Adipocyte (in vitro differentiated cells): ENCODE data around the gene EFL1.

ENCODE experiments used
- DNase-seq: peaks from one replicate; pipeline ENCODE4 v3.0.0-alpha.2; 2015; ENCODE audit warnings: low read depth
- H3K27me3 ChIP-seq: replicated peaks from 2 replicates; pipeline ENCODE4 v1.7.0; 2013; ENCODE audit warnings: mild to moderate bottlenecking, low read length, moderate library complexity; ENCODE audit not compliant: control insufficient read depth, insufficient read depth
- H3K36me3 ChIP-seq: 2 replicates; pipeline ENCODE4 v1.7.0; 2013; ENCODE audit warnings: low read length, mild to moderate bottlenecking, moderate library complexity; ENCODE audit not compliant: control insufficient read depth, insufficient read depth, severe bottlenecking
- H3K4me1 ChIP-seq: 2 replicates; pipeline ENCODE4 v1.7.0; 2013; ENCODE audit warnings: mild to moderate bottlenecking, low read length, moderate library complexity; ENCODE audit not compliant: control insufficient read depth, insufficient read depth
- H3K4me3 ChIP-seq: 2 replicates; pipeline ENCODE4 v1.7.0; 2013; ENCODE audit warnings: mild to moderate bottlenecking, low read length, moderate library complexity
- H3K9ac ChIP-seq: 2 replicates; pipeline ENCODE4 v1.7.0; 2013; ENCODE audit warnings: mild to moderate bottlenecking, low read length, moderate library complexity
- H3K9me3 ChIP-seq: 2 replicates; pipeline ENCODE4 v1.7.0; 2013; ENCODE audit warnings: mild to moderate bottlenecking, low read length, moderate library complexity; ENCODE audit not compliant: control insufficient read depth

The EFL1 gene

DNA sequence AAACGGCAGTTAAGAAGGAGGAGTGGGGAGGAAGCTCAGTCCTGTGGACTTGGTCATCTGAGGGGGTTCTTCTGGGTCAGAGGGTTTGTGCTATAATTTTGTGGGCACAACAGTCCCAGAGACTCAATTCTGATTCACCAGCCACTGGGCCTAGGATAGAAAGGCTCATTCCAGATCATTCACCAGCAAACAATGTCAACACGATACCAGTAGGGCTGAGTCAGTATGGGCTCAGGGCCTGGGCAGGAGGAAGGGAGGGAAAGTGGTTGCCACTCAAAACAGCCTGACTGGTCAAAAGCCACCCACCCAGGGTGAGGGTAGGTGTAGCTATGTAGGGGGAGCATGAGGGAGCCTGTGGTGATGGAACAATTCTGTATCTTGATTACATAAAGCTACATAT is 129.8 kb downstream of the EFL1 start:
- Histone ChIP-seq H3K9me3 (no peaks in the 10 kb centered on the region), H3K4me3 (no peak overlapping the region), H3K27me3 (no peaks in the 10 kb centered on the region), H3K4me1 (peaks cover 31% of the 10 kb centered on the region), H3K9ac (no peak overlapping the region), H3K36me3 (peaks cover 8% of the 10 kb centered on the region)
- peak; percentile 79 for DNase-seq

DNA sequence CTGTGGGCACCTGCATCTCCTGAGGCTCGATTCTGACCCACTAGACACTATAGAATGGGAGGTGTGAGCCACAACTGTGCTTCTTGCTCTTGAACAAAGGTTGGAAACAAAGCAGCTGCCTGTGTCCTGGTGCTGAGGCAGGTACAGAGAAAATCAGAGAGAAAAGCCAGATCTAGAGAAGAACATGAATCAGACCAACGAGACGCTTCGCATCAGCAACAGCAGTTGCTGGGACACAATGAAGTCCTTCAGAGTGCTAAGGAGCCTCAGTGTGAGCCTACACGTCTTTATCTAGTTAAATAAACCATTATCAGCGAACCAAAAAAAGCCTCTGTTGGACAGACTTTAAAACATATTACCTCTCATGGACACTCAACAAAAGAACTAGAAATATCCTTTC is 130.4 kb downstream of the EFL1 start:
- no peak overlapping the region for H3K4me3 ChIP-seq

DNA sequence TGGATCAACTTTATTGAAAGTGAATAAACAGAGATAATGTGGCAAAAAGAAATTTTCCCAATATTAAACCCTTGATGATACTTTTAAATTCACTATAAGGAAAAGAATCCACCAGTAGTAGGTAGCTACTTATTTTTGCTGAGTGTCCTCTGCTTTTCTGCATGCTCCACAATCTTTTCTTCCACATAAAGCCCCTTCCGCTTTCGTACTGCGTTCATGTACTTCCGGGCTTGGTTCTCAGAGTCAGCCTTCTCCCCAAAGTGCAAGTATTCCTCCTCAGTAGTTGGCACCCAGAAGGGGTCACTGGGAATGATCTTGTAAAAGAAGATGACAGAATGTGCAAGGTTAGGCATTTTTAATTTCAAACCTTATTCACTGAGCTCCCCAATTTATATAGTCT is 132.3 kb downstream of the EFL1 start:
- no peak overlapping the region for H3K9ac ChIP-seq
- no peaks in the 10 kb centered on the region for H3K36me3 ChIP-seq
- H3K27me3 ChIP-seq, result no peaks in the 10 kb centered on the region
- DNase-seq, result no peak
- no peak overlapping the region for H3K4me3 ChIP-seq
- H3K9me3 ChIP-seq, result no peaks in the 10 kb centered on the region
- peaks cover 31% of the 10 kb centered on the region for H3K4me1 ChIP-seq

More for the DNA sequence above, 130.4 kb downstream of the EFL1 start:
- peaks cover 31% of the 10 kb centered on the region for H3K4me1 ChIP-seq
- no peak for DNase-seq
- H3K9ac ChIP-seq, result no peak overlapping the region
- peaks cover 1% of the 10 kb centered on the region for H3K36me3 ChIP-seq
- H3K9me3 ChIP-seq, result no peaks in the 10 kb centered on the region
- H3K27me3 ChIP-seq, result no peaks in the 10 kb centered on the region

GRCh38 chr15:82129761-82130160 is 132.8 kb downstream of the EFL1 start:
- no peaks in the 10 kb centered on the region for H3K36me3 ChIP-seq
- no peak overlapping the region for H3K9ac ChIP-seq
- no peaks in the 10 kb centered on the region for H3K27me3 ChIP-seq
- no peaks in the 10 kb centered on the region for H3K9me3 ChIP-seq
- DNase-seq, result peak; percentile 85
- H3K4me3 ChIP-seq, result no peak overlapping the region
- peaks cover 31% of the 10 kb centered on the region for H3K4me1 ChIP-seq

- H3K9me3 ChIP-seq, result no peaks in the 10 kb centered on the region
- H3K9ac ChIP-seq, result no peak overlapping the region
- DNase-seq, result no peak
- no peaks in the 10 kb centered on the region for H3K36me3 ChIP-seq
- H3K27me3 ChIP-seq, result no peaks in the 10 kb centered on the region
- H3K4me3 ChIP-seq, result no peak overlapping the region
- H3K4me1 ChIP-seq, result peaks cover 31% of the 10 kb centered on the region
Measured at GRCh38 chr15:82129149-82129692, 133.3 kb downstream of the EFL1 start.

DNA sequence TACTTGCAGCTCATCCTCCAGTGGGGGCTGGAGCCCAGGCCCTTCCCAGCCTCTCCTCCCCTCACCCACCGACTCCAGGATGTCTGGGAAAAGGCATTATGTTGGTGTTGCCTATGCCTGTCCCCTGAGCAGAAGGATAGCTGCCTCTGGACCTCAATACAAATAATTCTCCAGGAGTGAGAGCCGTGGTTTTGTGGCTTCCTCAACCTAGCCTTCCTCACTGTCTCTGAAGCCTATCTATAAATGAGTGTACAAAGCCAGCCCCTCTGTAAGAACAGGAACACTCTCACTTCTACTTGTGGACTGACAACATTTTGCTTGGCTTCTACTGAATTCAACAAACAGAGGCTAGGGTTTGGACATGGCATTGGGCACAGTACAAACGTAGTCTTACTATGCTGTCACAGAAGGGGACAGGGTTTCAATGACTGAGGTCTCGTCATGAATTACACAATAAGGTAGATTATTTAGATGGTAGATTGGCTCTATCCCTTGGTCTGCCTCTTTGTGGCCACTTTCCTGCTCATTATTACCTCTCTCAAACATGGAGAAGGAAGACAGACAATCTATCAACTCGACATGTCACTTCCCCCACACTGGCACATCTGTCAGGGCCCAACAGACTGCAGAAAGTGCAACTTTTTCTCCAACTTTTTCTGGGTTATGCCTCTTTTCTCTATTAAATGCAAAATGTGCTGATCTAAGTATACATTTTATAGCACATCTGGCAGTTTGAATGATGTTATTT is 134.0 kb downstream of the EFL1 start:
- peaks cover 31% of the 10 kb centered on the region for H3K4me1 ChIP-seq
- DNase-seq, result no peak
- no peak overlapping the region for H3K4me3 ChIP-seq
- no peaks in the 10 kb centered on the region for H3K36me3 ChIP-seq
- no peak overlapping the region for H3K9ac ChIP-seq
- no peaks in the 10 kb centered on the region for H3K9me3 ChIP-seq
- no peaks in the 10 kb centered on the region for H3K27me3 ChIP-seq

DNA sequence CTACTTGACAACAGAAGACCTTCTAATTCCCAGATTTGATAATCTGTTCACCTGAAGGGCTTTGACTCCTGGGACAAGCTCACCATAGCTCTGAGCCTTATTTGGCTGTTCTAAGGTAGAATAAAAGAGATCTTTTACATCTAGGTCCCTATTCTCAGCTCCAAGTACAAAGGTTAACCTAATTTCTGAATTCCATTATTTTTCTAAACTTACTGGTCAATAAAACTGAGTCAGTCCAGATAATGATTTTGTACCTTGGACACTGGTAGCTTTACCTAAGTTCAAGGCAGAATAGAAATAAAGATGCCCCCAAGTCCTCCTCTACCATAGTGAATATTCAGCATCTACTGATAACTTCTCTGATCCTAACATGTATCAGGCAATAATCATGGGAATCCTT is 135.0 kb downstream of the EFL1 start:
- peaks cover 29% of the 10 kb centered on the region for H3K4me1 ChIP-seq
- H3K36me3 ChIP-seq, result no peaks in the 10 kb centered on the region
- no peak overlapping the region for H3K4me3 ChIP-seq
- H3K9me3 ChIP-seq, result no peaks in the 10 kb centered on the region
- no peak for DNase-seq
- no peaks in the 10 kb centered on the region for H3K27me3 ChIP-seq
- no peak overlapping the region for H3K9ac ChIP-seq

- no peak overlapping the region for H3K4me3 ChIP-seq
- no peak overlapping the region for H3K9ac ChIP-seq
- H3K36me3 ChIP-seq, result no peaks in the 10 kb centered on the region
- H3K9me3 ChIP-seq, result no peaks in the 10 kb centered on the region
- no peaks in the 10 kb centered on the region for H3K27me3 ChIP-seq
- H3K4me1 ChIP-seq, result peaks cover 33% of the 10 kb centered on the region
- no peak for DNase-seq
Measured at GRCh38 chr15:82126346-82126745, 136.2 kb downstream of the EFL1 start.

- DNase-seq, result no peak
- no peaks in the 10 kb centered on the region for H3K36me3 ChIP-seq
Measured at GRCh38 chr15:82124331-82125263, 137.9 kb downstream of the EFL1 start.

GRCh38 chr15:82122746-82123400 is 139.7 kb downstream of the EFL1 start:
- Histone ChIP-seq H3K27me3 (no peaks in the 10 kb centered on the region), H3K36me3 (no peaks in the 10 kb centered on the region), H3K4me3 (no peak overlapping the region), H3K4me1 (peaks cover 17% of the 10 kb centered on the region), H3K9me3 (no peaks in the 10 kb centered on the region), H3K9ac (no peak overlapping the region)
- peak; percentile 96 for DNase-seq

More at GRCh38 chr15:82124331-82125263, 137.9 kb downstream of the EFL1 start:
- Histone ChIP-seq H3K9me3 (no peaks in the 10 kb centered on the region), H3K9ac (no peak overlapping the region), H3K4me3 (no peak overlapping the region), H3K4me1 (peaks cover 26% of the 10 kb centered on the region), H3K27me3 (no peaks in the 10 kb centered on the region)

DNA sequence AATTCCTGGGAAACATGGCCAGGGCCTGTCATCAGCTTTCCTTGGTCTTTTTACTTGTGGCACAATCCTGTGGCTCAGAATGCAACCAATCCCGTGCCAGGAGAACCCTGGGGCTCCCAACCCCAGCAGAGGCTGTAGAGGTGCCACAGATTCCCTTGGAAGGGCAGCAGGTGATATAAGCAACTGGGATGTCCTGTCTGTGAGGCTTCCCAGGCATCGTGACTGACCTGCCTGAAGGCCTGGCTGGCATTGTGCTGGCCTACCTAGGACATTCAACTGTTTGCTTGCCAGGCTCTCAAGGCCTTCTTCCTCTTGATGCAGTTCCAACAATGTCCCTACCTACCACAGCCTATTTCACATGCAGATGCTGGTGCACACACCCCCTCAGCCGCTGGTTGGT is 144.5 kb downstream of the EFL1 start:
- Histone ChIP-seq H3K4me3 (no peak overlapping the region), H3K9me3 (no peaks in the 10 kb centered on the region), H3K27me3 (peaks cover 3% of the 10 kb centered on the region), H3K36me3 (no peaks in the 10 kb centered on the region), H3K9ac (no peak overlapping the region), H3K4me1 (peaks cover 24% of the 10 kb centered on the region)
- DNase-seq, result no peak
